HCT116 (cell line): ENCODE results near the gene CPOX.

Source experiments
- CBX3 ChIP-seq: IDR thresholded peaks from 2 replicates; pipeline ENCODE4 v1.6.1; 2012; ENCODE audit warnings: low read depth
- CEBPB ChIP-seq: IDR thresholded peaks from 2 replicates; pipeline ENCODE4 v1.6.1; 2012; ENCODE audit warnings: low read depth
- CTCF ChIP-seq, 3 experiments: fragments of 200-600 bp in 1 of 3; sonication (generic) in 1 of 3; IDR thresholded peaks in 2 of 3; conservative IDR thresholded peaks in 1 of 3; 2 replicates each; pipeline ENCODE4 v1.5.1; 2012 to 2017; ENCODE audit warnings: low read depth in 2 of 3, low read length in 2 of 3, antibody characterized with exemption in 1 of 3, borderline replicate concordance in 1 of 3, control low read depth in 1 of 3, mild to moderate bottlenecking in 1 of 3, mixed read lengths in 1 of 3, mixed run types in 1 of 3, moderate library complexity in 1 of 3; ENCODE audit not compliant: insufficient read depth in 1 of 3
- EZH2phosphoT487 ChIP-seq: fragments of 200-600 bp; IDR thresholded peaks from 2 replicates; pipeline ENCODE4 v1.6.1; 2018; ENCODE audit warnings: antibody characterized with exemption, borderline replicate concordance
- JUND ChIP-seq: IDR thresholded peaks from 2 replicates; pipeline ENCODE4 v1.6.1; 2012
- POLR2A ChIP-seq: IDR thresholded peaks from 2 replicates; pipeline ENCODE4 v1.7.0; 2011; ENCODE audit warnings: borderline replicate concordance; ENCODE audit not compliant: insufficient read depth, insufficient read length; ENCODE audit errors: extremely low read depth
- POLR2AphosphoS5 ChIP-seq: IDR thresholded peaks from 2 replicates; pipeline ENCODE4 v1.6.1; 2011; ENCODE audit warnings: mild to moderate bottlenecking, low read depth, low read length, moderate library complexity
- REST ChIP-seq: IDR thresholded peaks from 2 replicates; pipeline ENCODE4 v1.6.1; 2012; ENCODE audit warnings: low read depth
- YY1 ChIP-seq: IDR thresholded peaks from 2 replicates; pipeline ENCODE4 v1.6.1; 2011; ENCODE audit warnings: low read length, low read depth, moderate library complexity, mild to moderate bottlenecking; ENCODE audit not compliant: insufficient replicate concordance; ENCODE audit errors: extremely low read depth

DNA sequence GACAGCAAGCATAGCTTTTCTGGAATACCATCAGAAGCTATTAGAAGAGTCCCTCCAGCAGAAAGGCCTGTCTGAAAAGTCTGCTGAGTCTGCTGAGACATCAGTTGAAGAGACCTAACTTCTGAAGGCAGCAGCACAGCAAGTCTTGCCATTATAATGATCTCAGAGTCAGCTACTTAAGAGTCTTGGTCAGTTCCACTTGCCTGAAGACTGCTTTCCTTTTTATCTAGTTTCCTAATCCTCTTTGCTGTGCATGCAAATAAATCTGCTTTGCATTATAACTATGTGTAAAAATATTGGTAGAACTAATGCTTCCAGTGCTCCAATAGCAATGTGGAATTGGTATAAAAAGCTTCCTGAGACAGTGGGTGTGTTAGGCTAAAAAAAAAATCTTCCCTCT lies 34.9 kb upstream of the CPOX start:
- TF ChIP-seq CTCF (IDR thresholded peaks at IDR 0.05 in 2 of 3, conservative IDR thresholded peaks at IDR 0.05 in 1 of 3; ENCODE audit: borderline replicate concordance in 1 of 3, insufficient read depth in 1 of 3, low read depth in 2 of 3, low read length in 2 of 3) (no peak), REST (no peak), POLR2AphosphoS5 (no peak), YY1 (no peak), CEBPB (no peak), POLR2A (no peak), CBX3 (no peak), JUND (no peak), EZH2phosphoT487 (no peak)
